Loucy (cell line): ENCODE measurements around the gene SEMA4F.

Source experiments
- EZH2phosphoT487 ChIP-seq: fragments of 200-600 bp; IDR thresholded peaks from 2 replicates; pipeline ENCODE4 v1.6.1; 2018; ENCODE audit warnings: antibody characterized with exemption, mild to moderate bottlenecking, moderate library complexity, borderline replicate concordance
- TF ChIP-seq, protein P1 (sequence below): fragments of 200-600 bp; sonication (generic); conservative IDR thresholded peaks from 2 replicates; pipeline ENCODE4 v1.5.1; 2014; ENCODE audit warnings: mild to moderate bottlenecking, antibody characterized with exemption, low read length

- TF ChIP-seq, protein P1, sequence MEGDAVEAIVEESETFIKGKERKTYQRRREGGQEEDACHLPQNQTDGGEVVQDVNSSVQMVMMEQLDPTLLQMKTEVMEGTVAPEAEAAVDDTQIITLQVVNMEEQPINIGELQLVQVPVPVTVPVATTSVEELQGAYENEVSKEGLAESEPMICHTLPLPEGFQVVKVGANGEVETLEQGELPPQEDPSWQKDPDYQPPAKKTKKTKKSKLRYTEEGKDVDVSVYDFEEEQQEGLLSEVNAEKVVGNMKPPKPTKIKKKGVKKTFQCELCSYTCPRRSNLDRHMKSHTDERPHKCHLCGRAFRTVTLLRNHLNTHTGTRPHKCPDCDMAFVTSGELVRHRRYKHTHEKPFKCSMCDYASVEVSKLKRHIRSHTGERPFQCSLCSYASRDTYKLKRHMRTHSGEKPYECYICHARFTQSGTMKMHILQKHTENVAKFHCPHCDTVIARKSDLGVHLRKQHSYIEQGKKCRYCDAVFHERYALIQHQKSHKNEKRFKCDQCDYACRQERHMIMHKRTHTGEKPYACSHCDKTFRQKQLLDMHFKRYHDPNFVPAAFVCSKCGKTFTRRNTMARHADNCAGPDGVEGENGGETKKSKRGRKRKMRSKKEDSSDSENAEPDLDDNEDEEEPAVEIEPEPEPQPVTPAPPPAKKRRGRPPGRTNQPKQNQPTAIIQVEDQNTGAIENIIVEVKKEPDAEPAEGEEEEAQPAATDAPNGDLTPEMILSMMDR: no peak
- TF ChIP-seq EZH2phosphoT487: no peak
Observed at GRCh38 chr2:74712223-74713053, 58.4 kb downstream of the SEMA4F start.
